HepG2 (cell line): ENCODE data around the gene RUSC1. TPM values are rescaled to one million over a fixed set of nuclear protein-coding genes. Genes with fewer than 3 reads are reported as not detected.

Experiments used
- ATAC-seq: fragments of 200-7000 bp; cut with Tn5 transposase; 3 replicates; pipeline ENCODE4 v1.9.1; 2020; ENCODE audit warnings: mild to moderate bottlenecking, moderate library complexity
- BruUV-seq: library from RNA; stranded (reverse); fragments of 400-500 nt; replicated peaks from 2 replicates; lab custom pipeline; 2021; lab: Mats Ljungman, UMichigan
- CTCF ChIA-PET: fragments of 300-600 bp; formaldehyde crosslinking; extraction: SDS; loops from one replicate; lab custom pipeline; 2021; ENCODE audit warnings: low total read pairs, inconsistent platforms, low intra/inter-chr PET ratio; lab: Yijun Ruan, JAX
- POLR2A ChIA-PET: fragments of 350-600 bp; sonication (Branson Sonifier 250); formaldehyde crosslinking; loops from one replicate; lab custom pipeline; 2020; ENCODE audit warnings: antibody characterized with exemption, inconsistent platforms; lab: Yijun Ruan, JAX
- DNase-seq: peaks from one replicate; pipeline ENCODE4 v3.0.0-alpha.2; 2015; ENCODE audit warnings: low spot score
- FAIRE-seq: peaks from 3 replicates; lab custom pipeline; 2011; peaks lifted over from hg19 to GRCh38; lab: Jason Lieb, UNC
- H2AFZ ChIP-seq: one replicate; pipeline ENCODE4 v1.6.1; 2011; ENCODE audit warnings: low read length, inconsistent platforms
- H3K27ac ChIP-seq: fragments of 300-600 bp; 3 replicates; pipeline ENCODE4 v1.8.0; 2011; ENCODE audit warnings: mixed run types, mild to moderate bottlenecking, mixed read lengths, low read length, inconsistent platforms; ENCODE audit not compliant: insufficient read depth; ENCODE audit errors: extremely low read length
- H3K27me3 ChIP-seq, 2 experiments: fragments of 200-600 bp in 1 of 2; 2 replicates in 1 of 2; 3 replicates in 1 of 2; pipeline versions ENCODE4 v1.6.0 to v1.8.0; 2011; ENCODE audit warnings: low read length in 2 of 2, mild to moderate bottlenecking in 2 of 2, moderate library complexity in 2 of 2, inconsistent platforms in 1 of 2; ENCODE audit not compliant: insufficient read depth in 2 of 2, control insufficient read depth in 1 of 2
- H3K36me3 ChIP-seq, 2 experiments: fragments of 200-600 bp in 1 of 2; replicated peaks in 1 of 2; 2 replicates in 1 of 2; 3 replicates in 1 of 2; pipeline versions ENCODE4 v1.5.1 to v1.8.0; 2011; ENCODE audit warnings: low read length in 2 of 2, inconsistent platforms in 1 of 2; ENCODE audit not compliant: insufficient read depth in 2 of 2, control insufficient read depth in 1 of 2
- H3K4me1 ChIP-seq: 2 replicates; pipeline ENCODE4 v1.5.1; 2012; ENCODE audit warnings: low read length, inconsistent platforms; ENCODE audit not compliant: insufficient read depth
- H3K4me2 ChIP-seq: 2 replicates; pipeline ENCODE4 v1.6.0; 2011; ENCODE audit warnings: low read depth, low read length, inconsistent platforms
- H3K4me3 ChIP-seq, 3 experiments: fragments of 200-600 bp in 1 of 3; sonication (generic), shearing (Covaris generic) in 1 of 3; replicated peaks in 1 of 3; 2 replicates each; pipeline ENCODE4 v1.5.1; 2011 to 2016; ENCODE audit warnings: low read length in 3 of 3, inconsistent platforms in 2 of 3, low read depth in 2 of 3, mild to moderate bottlenecking in 2 of 3, control low read depth in 1 of 3, mixed read lengths in 1 of 3; ENCODE audit not compliant: insufficient read depth in 1 of 3
- H3K79me2 ChIP-seq: one replicate; pipeline ENCODE4 v1.6.1; 2011; ENCODE audit warnings: low read length, inconsistent platforms; ENCODE audit not compliant: insufficient read depth
- H3K9ac ChIP-seq: 2 replicates; pipeline ENCODE4 v1.6.0; 2011; ENCODE audit warnings: mild to moderate bottlenecking, low read depth, low read length, inconsistent platforms; ENCODE audit not compliant: insufficient read depth
- H3K9me3 ChIP-seq: 2 replicates; pipeline ENCODE4 v1.5.1; 2012; ENCODE audit warnings: mild to moderate bottlenecking, low read length
- H4K20me1 ChIP-seq: 2 replicates; pipeline ENCODE4 v1.6.0; 2011; ENCODE audit warnings: inconsistent platforms, mild to moderate bottlenecking, low read length, moderate library complexity; ENCODE audit not compliant: insufficient read depth
- CREB1 ChIP-seq, 2 experiments: fragments of 450-650 bp in 1 of 2; IDR thresholded peaks; 2 replicates each; pipeline ENCODE4 v1.6.1; 2016 to 2017; ENCODE audit warnings: control low read depth in 1 of 2, mild to moderate bottlenecking in 1 of 2, missing compliant biosample characterization in 1 of 2, missing genetic modification characterization in 1 of 2
- GTF2F1 ChIP-seq: fragments of 150-350 bp; IDR thresholded peaks from 2 replicates; pipeline ENCODE4 v1.6.1; 2014; ENCODE audit warnings: low read length
- IKZF5 ChIP-seq: IDR thresholded peaks from 2 replicates; pipeline ENCODE4 v1.6.1; 2018; ENCODE audit warnings: missing genetic modification reagents, mild to moderate bottlenecking, missing compliant biosample characterization
- KAT8 ChIP-seq: IDR thresholded peaks from 2 replicates; pipeline ENCODE4 v1.6.1; 2016; ENCODE audit warnings: missing genetic modification reagents, missing compliant biosample characterization
- KLF11 ChIP-seq: IDR thresholded peaks from 2 replicates; pipeline ENCODE4 v1.6.1; 2016; ENCODE audit warnings: missing compliant biosample characterization
- NCOA5 ChIP-seq: sonication (generic); formaldehyde crosslinking; IDR thresholded peaks from 2 replicates; pipeline ENCODE4 v1.4.0; 2020; ENCODE audit warnings: missing genetic modification reagents
- NR3C1 ChIP-seq: sonication (generic); formaldehyde crosslinking; IDR thresholded peaks from 2 replicates; pipeline ENCODE4 v1.4.0; 2020; ENCODE audit warnings: missing genetic modification reagents
- PHF5A ChIP-seq: IDR thresholded peaks from one replicate; pipeline ENCODE4 v1.6.1; 2018; ENCODE audit warnings: low read depth, missing genetic modification reagents; ENCODE audit not compliant: unreplicated experiment
- SNAI1 ChIP-seq: sonication (generic); formaldehyde crosslinking; IDR thresholded peaks from 2 replicates; pipeline ENCODE4 v1.5.0; 2020; ENCODE audit warnings: mild to moderate bottlenecking, missing genetic modification reagents, borderline replicate concordance
- SNAPC2 ChIP-seq: sonication (generic); formaldehyde crosslinking; IDR thresholded peaks from 2 replicates; pipeline ENCODE4 v1.8.1; 2022; ENCODE audit warnings: mild to moderate bottlenecking, missing genetic modification reagents
- U2AF2 ChIP-seq: fragments of 200-400 bp; formaldehyde crosslinking; IDR thresholded peaks from 2 replicates; pipeline ENCODE4 v1.6.1; 2017; ENCODE audit warnings: low read depth, mild to moderate bottlenecking, low read length
- ZBTB21 ChIP-seq: sonication (generic); formaldehyde crosslinking; IDR thresholded peaks from 2 replicates; pipeline ENCODE4 v1.4.0; 2020; ENCODE audit warnings: missing genetic modification reagents
- ZNF546 ChIP-seq: sonication (generic); formaldehyde crosslinking; conservative IDR thresholded peaks from 2 replicates; pipeline ENCODE4 v1.8.1; 2023; ENCODE audit warnings: mild to moderate bottlenecking, missing genetic modification reagents
- ZNF672 ChIP-seq: sonication (generic); formaldehyde crosslinking; IDR thresholded peaks from 2 replicates; pipeline ENCODE4 v1.8.1; 2022; ENCODE audit warnings: missing genetic modification reagents
- ZNF772 ChIP-seq: sonication (generic); formaldehyde crosslinking; IDR thresholded peaks from 2 replicates; pipeline ENCODE4 v1.5.0; 2020; ENCODE audit warnings: mild to moderate bottlenecking, missing genetic modification reagents
- ZNF879 ChIP-seq: sonication (generic); formaldehyde crosslinking; IDR thresholded peaks from 2 replicates; pipeline ENCODE4 v1.8.1; 2023; ENCODE audit warnings: missing genetic modification reagents
- WGBS: methylation state at CpG from one replicate; pipeline ENCODE4 v1.1.6; 2017; ENCODE audit warnings: low lambda C conversion rate; 5-methylcytosine and 5-hydroxymethylcytosine counted together
- in situ Hi-C: cut with HindIII; loops from 2 replicates; pipeline ENCODE4 v1.10.0; 2017; ENCODE audit warnings: low pct_unique_long_range_greater_than_20kb; ENCODE audit not compliant: extremely low pct_ligation_motif_present
- intact Hi-C: fragments of 100-400 bp; cut with micrococcal nuclease; formaldehyde crosslinking; loops from one replicate; pipeline ENCODE4 v1.10.0; 2022; ENCODE audit not compliant: unreplicated experiment
- polyA plus RNA-seq, 8 experiments: library from polyadenylated mRNA; depleted of rRNA in 3 of 8; stranded (reverse) in 7 of 8; unstranded in 1 of 8; fragments of >200 nt; fragmentation: Illumina TruSeq in 4 of 8; extraction: Trizol in 4 of 8; gene quantifications; 2 replicates each; pipeline versions ENCODE4 v1.2.1 to v1.2.3, GENCODE V29; 2011 to 2016; ENCODE audit warnings: low read depth in 4 of 8, missing spikeins in 1 of 8, mixed read lengths in 1 of 8; ENCODE audit not compliant: insufficient read depth in 1 of 8
- total RNA-seq, 5 experiments: library from RNA; depleted of rRNA; stranded (reverse); fragments of >200 nt; fragmentation: Illumina TruSeq; extraction: Trizol; gene quantifications; 2 replicates each; pipeline ENCODE4 v1.2.3, GENCODE V29; 2016; ENCODE audit warnings: low read depth in 1 of 5
- TF ChIP-seq, protein P1 (sequence below): sonication (generic); formaldehyde crosslinking; IDR thresholded peaks from 2 replicates; pipeline ENCODE4 v1.4.0; 2020; ENCODE audit warnings: mild to moderate bottlenecking, missing genetic modification reagents
- TF ChIP-seq, protein P2 (sequence below): sonication (generic); formaldehyde crosslinking; IDR thresholded peaks from 2 replicates; pipeline ENCODE4 v1.4.0; 2020; ENCODE audit warnings: missing genetic modification reagents, low read depth, mild to moderate bottlenecking, borderline replicate concordance

RUSC1 gene
- total and polyA plus RNA-seq, 2 of the 13 experiments (the other 11 are each of a cell fraction or from before 2014, with no cell fraction given), result 18.7 to 20.4 TPM

DNA sequence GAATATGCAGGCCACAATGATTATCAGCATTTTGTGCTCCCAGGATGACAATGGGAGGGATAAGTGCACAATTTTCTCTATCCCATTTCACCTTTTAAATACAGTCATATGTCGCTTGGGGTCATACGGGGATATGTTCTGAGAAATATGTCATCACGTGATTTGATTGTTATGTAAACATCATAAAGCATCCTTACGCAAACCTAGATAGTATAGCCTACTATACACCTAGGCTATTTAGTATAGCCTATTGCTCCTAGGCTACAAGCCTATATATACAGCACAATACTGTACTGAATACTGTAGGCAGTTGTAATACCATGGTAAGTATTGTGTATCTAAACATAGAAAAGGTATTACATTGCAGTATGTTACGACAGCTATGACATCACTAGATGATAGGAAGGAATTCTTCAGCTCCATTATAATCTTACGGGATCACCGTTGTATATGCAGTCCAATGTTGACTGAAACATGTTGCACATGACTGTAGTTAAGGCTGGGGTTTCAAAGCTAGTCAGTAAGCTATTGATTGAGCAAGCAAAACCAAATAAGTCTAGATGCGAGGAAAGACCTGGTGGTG is 18.9 kb downstream of the RUSC1 start:
- no peaks in the 10 kb centered on the region for H3K79me2 ChIP-seq
- peaks cover 31 to 66% of the 10 kb centered on the region in 2 experiments for H3K36me3 ChIP-seq
- WGBS, result 97% methylated on average over 8 of the region's 8 CpGs
- TF ChIP-seq ZBTB21 (CRISPR knock-in tag), result no peak
- TF ChIP-seq KLF11, result no peak
- no peak for TF ChIP-seq SNAI1 (CRISPR knock-in tag)
- no peak for TF ChIP-seq KAT8
- TF ChIP-seq, protein P1, sequence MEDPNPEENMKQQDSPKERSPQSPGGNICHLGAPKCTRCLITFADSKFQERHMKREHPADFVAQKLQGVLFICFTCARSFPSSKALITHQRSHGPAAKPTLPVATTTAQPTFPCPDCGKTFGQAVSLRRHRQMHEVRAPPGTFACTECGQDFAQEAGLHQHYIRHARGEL (CRISPR knock-in tag), result no peak
- peak; percentile 46; the same call in 1 of the 2 replicates for TF ChIP-seq CREB1 (IDR thresholded peaks at IDR 0.05)
- no peak for TF ChIP-seq CREB1 (CRISPR knock-in tag; IDR thresholded peaks at IDR 0.05)
- TF ChIP-seq SNAPC2, result no peak
- no peak for TF ChIP-seq ZNF546 (CRISPR knock-in tag)
- POLR2A ChIA-PET, result no interaction called here
- no peak overlapping the region for H3K4me3 ChIP-seq
- H4K20me1 ChIP-seq, result no peaks in the 10 kb centered on the region
- peaks cover 6% of the 10 kb centered on the region; the same call in 1 of the 2 replicates for H3K4me1 ChIP-seq
- H3K27ac ChIP-seq, result no peak overlapping the region
- in situ Hi-C loops (no loop called here), intact Hi-C loops (no loop called here)
- BruUV-seq, result no TSS peak
- FAIRE-seq (no peak), DNase-seq (no peak), ATAC-seq (no peak)
- no peak overlapping the region for H3K4me2 ChIP-seq
- no peaks in the 10 kb centered on the region for H3K27me3 ChIP-seq
- H3K9me3 ChIP-seq, result no peaks in the 10 kb centered on the region
- no peak overlapping the region for H2AFZ ChIP-seq
- no peak overlapping the region for H3K9ac ChIP-seq
- CTCF ChIA-PET, result no interaction called here

- no peak for ATAC-seq
- no peak for FAIRE-seq
- intact Hi-C loops (no loop called here), in situ Hi-C loops (no loop called here)
- Histone ChIP-seq H3K9ac (no peak overlapping the region), H3K27ac (no peak overlapping the region), H2AFZ (no peak overlapping the region), H3K27me3 (no peaks in the 10 kb centered on the region), H3K9me3 (no peaks in the 10 kb centered on the region), H3K36me3 (peaks cover 30 to 71% of the 10 kb centered on the region in 2 experiments), H3K4me2 (no peak overlapping the region), H3K4me1 (peaks cover 6% of the 10 kb centered on the region; the same call in 1 of the 2 replicates), H3K4me3 (no peak overlapping the region), H3K79me2 (no peaks in the 10 kb centered on the region), H4K20me1 (no peaks in the 10 kb centered on the region)
- 82% methylated on average over 3 of the region's 3 CpGs for WGBS
- CTCF ChIA-PET, result no interaction called here
- no TSS peak for BruUV-seq
- POLR2A ChIA-PET, result interaction anchor here (1.5 kb wide), 1 partner anchor 19 kb away, joined by 3 read pairs; no protein-coding TSS in a partner anchor
- DNase-seq, result no peak
- TF ChIP-seq ZNF879 (CRISPR knock-in tag), result no peak
- TF ChIP-seq ZNF672, result no peak
- no peak for TF ChIP-seq NCOA5 (CRISPR knock-in tag)
- no peak for TF ChIP-seq ZNF772
- TF ChIP-seq PHF5A (CRISPR knock-in tag), result no peak
- TF ChIP-seq GTF2F1, result no peak
- TF ChIP-seq, protein P2, sequence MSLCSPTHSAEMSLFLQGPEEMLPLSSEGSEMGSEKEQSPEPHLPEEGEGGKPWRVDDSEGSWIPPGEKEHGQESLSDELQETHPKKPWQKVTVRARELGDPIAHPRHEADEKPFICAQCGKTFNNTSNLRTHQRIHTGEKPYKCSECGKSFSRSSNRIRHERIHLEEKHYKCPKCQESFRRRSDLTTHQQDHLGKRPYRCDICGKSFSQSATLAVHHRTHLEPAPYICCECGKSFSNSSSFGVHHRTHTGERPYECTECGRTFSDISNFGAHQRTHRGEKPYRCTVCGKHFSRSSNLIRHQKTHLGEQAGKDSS (CRISPR knock-in tag), result no peak
- TF ChIP-seq U2AF2, result no peak
- TF ChIP-seq IKZF5 (CRISPR knock-in tag), result no peak
- TF ChIP-seq NR3C1, result no peak
Observed at GRCh38 chr1:155342842-155343241, 22.1 kb downstream of the RUSC1 start.
